SU-DHL-6 (cell line): ENCODE measurements around the gene MRC1.

Experiments used
- H2AFZ ChIP-seq: fragments of 200-600 bp; sonication (generic); 2 replicates; pipeline ENCODE4 v1.6.1; 2014; ENCODE audit warnings: low read depth, mild to moderate bottlenecking, moderate library complexity, mixed read lengths, antibody characterized with exemption, low read length; ENCODE audit not compliant: severe bottlenecking
- H3F3A ChIP-seq: fragments of 200-600 bp; shearing (Covaris generic); 2 replicates; pipeline ENCODE4 v1.6.0; 2016; ENCODE audit warnings: antibody characterized with exemption, mild to moderate bottlenecking; ENCODE audit not compliant: insufficient read depth
- H3K27ac ChIP-seq: fragments of 200-600 bp; sonication (generic); 2 replicates; pipeline ENCODE4 v1.5.1; 2016; ENCODE audit warnings: low read depth, mild to moderate bottlenecking, low read length, moderate library complexity, mixed read lengths
- H3K27me3 ChIP-seq: fragments of 200-600 bp; sonication (generic), shearing (Covaris generic); 2 replicates; pipeline ENCODE4 v1.6.0; 2014; ENCODE audit warnings: mild to moderate bottlenecking, low read length
- H3K36me3 ChIP-seq: fragments of 200-600 bp; sonication (generic); 2 replicates; pipeline ENCODE4 v1.6.1; 2014; ENCODE audit warnings: mild to moderate bottlenecking, low read length, mixed read lengths
- H3K4me2 ChIP-seq: fragments of 300-600, 200-600 bp; shearing (Covaris generic), sonication (generic); 2 replicates; pipeline ENCODE4 v1.6.0; 2014; ENCODE audit warnings: low read length, low read depth, mild to moderate bottlenecking; ENCODE audit not compliant: poor library complexity, severe bottlenecking
- H3K4me3 ChIP-seq: fragments of 200-600 bp; sonication (generic); 2 replicates; pipeline ENCODE4 v1.5.1; 2014; ENCODE audit warnings: antibody characterized with exemption, low read length, mild to moderate bottlenecking, mixed read lengths; ENCODE audit not compliant: insufficient read depth, poor library complexity, severe bottlenecking
- H3K79me2 ChIP-seq: fragments of 200-600 bp; sonication (generic); 2 replicates; pipeline ENCODE4 v1.6.1; 2014; ENCODE audit warnings: mild to moderate bottlenecking, low read length, moderate library complexity; ENCODE audit not compliant: insufficient read depth
- H3K9ac ChIP-seq: fragments of 200-600 bp; sonication (generic); 2 replicates; pipeline ENCODE4 v1.7.0; 2014; ENCODE audit warnings: mild to moderate bottlenecking, low read length
- H3K9me2 ChIP-seq: fragments of 200-600 bp; sonication (generic); replicated peaks from 2 replicates; pipeline ENCODE4 v1.6.1; 2014; ENCODE audit warnings: low read length; ENCODE audit not compliant: insufficient read depth
- H3K9me3 ChIP-seq: fragments of 200-600 bp; sonication (generic); 2 replicates; pipeline ENCODE4 v1.6.1; 2014; ENCODE audit warnings: low read length, mixed read lengths; ENCODE audit not compliant: insufficient read depth
- H4K20me1 ChIP-seq: fragments of 200-600 bp; sonication (generic); 2 replicates; pipeline ENCODE4 v1.6.1; 2014; ENCODE audit warnings: low read depth, mild to moderate bottlenecking, antibody characterized with exemption, low read length, moderate library complexity, mixed read lengths
- CTCF ChIP-seq: fragments of 200-600 bp; sonication (generic); IDR thresholded peaks from one replicate; pipeline ENCODE4 v1.5.1; 2017; ENCODE audit warnings: antibody characterized with exemption, mild to moderate bottlenecking, low read length, moderate library complexity; ENCODE audit not compliant: insufficient read depth, poor library complexity, severe bottlenecking
- EZH2phosphoT487 ChIP-seq: fragments of 200-600 bp; sonication (generic), shearing (Covaris generic); conservative IDR thresholded peaks from 2 replicates; pipeline ENCODE4 v1.6.1; 2018; ENCODE audit warnings: mild to moderate bottlenecking, antibody characterized with exemption, low read length, moderate library complexity, mixed read lengths

MRC1 gene

GRCh38 chr10:17883621-17884020 lies 74.5 kb downstream of the MRC1 start:
- Histone ChIP-seq H3F3A (no peaks in the 10 kb centered on the region), H3K79me2 (no peaks in the 10 kb centered on the region), H3K9me2 (no peaks in the 10 kb centered on the region), H2AFZ (no peak overlapping the region), H3K9ac (no peak overlapping the region), H3K36me3 (no peaks in the 10 kb centered on the region), H3K4me3 (no peak overlapping the region), H3K27ac (no peak overlapping the region), H4K20me1 (no peaks in the 10 kb centered on the region), H3K4me2 (no peak overlapping the region), H3K27me3 (no peaks in the 10 kb centered on the region), H3K9me3 (0 out of 2 replicates have a peak, but pooled peaks cover 7% of the 10 kb centered on the region)
- TF ChIP-seq EZH2phosphoT487 (no peak), CTCF (no peak)

GRCh38 chr10:17888189-17888588 lies 79.0 kb downstream of the MRC1 start:
- H3K36me3 ChIP-seq = no peaks in the 10 kb centered on the region
- no peak overlapping the region for H2AFZ ChIP-seq
- no peak for TF ChIP-seq CTCF
- TF ChIP-seq EZH2phosphoT487 = no peak

GRCh38 chr10:17891435-17891834 lies 82.3 kb downstream of the MRC1 start:
- Histone ChIP-seq H4K20me1 (no peaks in the 10 kb centered on the region), H3K9me3 (no peaks in the 10 kb centered on the region)

More at GRCh38 chr10:17888189-17888588, 79.0 kb downstream of the MRC1 start:
- H3K4me2 ChIP-seq = no peak overlapping the region
- no peaks in the 10 kb centered on the region for H4K20me1 ChIP-seq
- 0 out of 2 replicates have a peak, but pooled peaks cover 7% of the 10 kb centered on the region for H3K9me3 ChIP-seq
- no peaks in the 10 kb centered on the region for H3K79me2 ChIP-seq
- H3K9ac ChIP-seq = no peak overlapping the region
- no peak overlapping the region for H3K4me3 ChIP-seq
- no peaks in the 10 kb centered on the region for H3K9me2 ChIP-seq
- H3F3A ChIP-seq = no peaks in the 10 kb centered on the region
- no peaks in the 10 kb centered on the region for H3K27me3 ChIP-seq
- no peak overlapping the region for H3K27ac ChIP-seq

More at GRCh38 chr10:17891435-17891834, 82.3 kb downstream of the MRC1 start:
- Histone ChIP-seq H3K4me2 (no peak overlapping the region), H2AFZ (no peak overlapping the region), H3F3A (no peaks in the 10 kb centered on the region), H3K4me3 (no peak overlapping the region), H3K9me2 (no peaks in the 10 kb centered on the region), H3K27me3 (no peaks in the 10 kb centered on the region), H3K79me2 (no peaks in the 10 kb centered on the region), H3K27ac (no peak overlapping the region), H3K36me3 (no peaks in the 10 kb centered on the region), H3K9ac (no peak overlapping the region)
- TF ChIP-seq CTCF = no peak
- TF ChIP-seq EZH2phosphoT487 = no peak
